ENCODE measurements around the gene HMOX1. TPM values are rescaled to one million over a fixed set of nuclear protein-coding genes. Genes with fewer than 3 reads are reported as not detected.
A peak's percentile ranks its signal among the peaks of the same experiment; 100 is the strongest.

Gene HMOX1
- total RNA-seq, 1 experiment from 2014 or later: 26.4 TPM

GRCh38 chr22:35337932-35338331, 43.0 kb upstream of the HMOX1 start:
- no TSS peak for BruUV-seq (replicated peaks)
- DNase-seq (ENCODE audit: low read depth, low spot score) (no peak), ATAC-seq (peak; percentile 75)
- no peak overlapping the region for H3K4me2 ChIP-seq (ENCODE audit: low read length)
- intact Hi-C loops (cut with micrococcal nuclease): no loop called here
- no peaks in the 10 kb centered on the region for H3K27me3 ChIP-seq (ENCODE audit: insufficient read depth, low read length)
- H2AFZ ChIP-seq (ENCODE audit: low read depth, low read length, poor library complexity, severe bottlenecking): no peak overlapping the region
- ChIA-PET RAD21 (ENCODE audit: low non-redundant PET in 1 of 2, low total read pairs in 2 of 2, uncharacterized antibody in 2 of 2, unreplicated experiment in 2 of 2) (no interaction called here), POLR2A (no interaction called here), CTCF (no interaction called here)
- TF ChIP-seq EZH2 (IDR thresholded peaks at IDR 0.05): no peak
- TF ChIP-seq ZFX (IDR thresholded peaks at IDR 0.05): no peak
- TF ChIP-seq MAX (IDR thresholded peaks at IDR 0.05): no peak
- no peak for TF ChIP-seq EZH2phosphoT487 (IDR thresholded peaks at IDR 0.05; ENCODE audit: borderline replicate concordance)
- no peak for TF ChIP-seq SIN3A (IDR thresholded peaks at IDR 0.05; ENCODE audit: low read depth)
- TF ChIP-seq, protein P1, sequence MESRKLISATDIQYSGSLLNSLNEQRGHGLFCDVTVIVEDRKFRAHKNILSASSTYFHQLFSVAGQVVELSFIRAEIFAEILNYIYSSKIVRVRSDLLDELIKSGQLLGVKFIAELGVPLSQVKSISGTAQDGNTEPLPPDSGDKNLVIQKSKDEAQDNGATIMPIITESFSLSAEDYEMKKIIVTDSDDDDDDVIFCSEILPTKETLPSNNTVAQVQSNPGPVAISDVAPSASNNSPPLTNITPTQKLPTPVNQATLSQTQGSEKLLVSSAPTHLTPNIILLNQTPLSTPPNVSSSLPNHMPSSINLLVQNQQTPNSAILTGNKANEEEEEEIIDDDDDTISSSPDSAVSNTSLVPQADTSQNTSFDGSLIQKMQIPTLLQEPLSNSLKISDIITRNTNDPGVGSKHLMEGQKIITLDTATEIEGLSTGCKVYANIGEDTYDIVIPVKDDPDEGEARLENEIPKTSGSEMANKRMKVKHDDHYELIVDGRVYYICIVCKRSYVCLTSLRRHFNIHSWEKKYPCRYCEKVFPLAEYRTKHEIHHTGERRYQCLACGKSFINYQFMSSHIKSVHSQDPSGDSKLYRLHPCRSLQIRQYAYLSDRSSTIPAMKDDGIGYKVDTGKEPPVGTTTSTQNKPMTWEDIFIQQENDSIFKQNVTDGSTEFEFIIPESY (IDR thresholded peaks at IDR 0.05; ENCODE audit: extremely low read depth, insufficient replicate concordance, low read length): no peak
- no peak for TF ChIP-seq POLR2AphosphoS5 (IDR thresholded peaks at IDR 0.05; ENCODE audit: low read depth, low read length)
- TF ChIP-seq POLR2A (IDR thresholded peaks at IDR 0.05; ENCODE audit: borderline replicate concordance, extremely low read depth, insufficient read depth, insufficient read length): no peak
- TF ChIP-seq ATF3 (IDR thresholded peaks at IDR 0.05): no peak
- no peak for TF ChIP-seq YY1 (IDR thresholded peaks at IDR 0.05; ENCODE audit: extremely low read depth, insufficient replicate concordance, low read depth, low read length)
- TF ChIP-seq REST (IDR thresholded peaks at IDR 0.05; ENCODE audit: low read depth): no peak
- TF ChIP-seq, protein P2, sequence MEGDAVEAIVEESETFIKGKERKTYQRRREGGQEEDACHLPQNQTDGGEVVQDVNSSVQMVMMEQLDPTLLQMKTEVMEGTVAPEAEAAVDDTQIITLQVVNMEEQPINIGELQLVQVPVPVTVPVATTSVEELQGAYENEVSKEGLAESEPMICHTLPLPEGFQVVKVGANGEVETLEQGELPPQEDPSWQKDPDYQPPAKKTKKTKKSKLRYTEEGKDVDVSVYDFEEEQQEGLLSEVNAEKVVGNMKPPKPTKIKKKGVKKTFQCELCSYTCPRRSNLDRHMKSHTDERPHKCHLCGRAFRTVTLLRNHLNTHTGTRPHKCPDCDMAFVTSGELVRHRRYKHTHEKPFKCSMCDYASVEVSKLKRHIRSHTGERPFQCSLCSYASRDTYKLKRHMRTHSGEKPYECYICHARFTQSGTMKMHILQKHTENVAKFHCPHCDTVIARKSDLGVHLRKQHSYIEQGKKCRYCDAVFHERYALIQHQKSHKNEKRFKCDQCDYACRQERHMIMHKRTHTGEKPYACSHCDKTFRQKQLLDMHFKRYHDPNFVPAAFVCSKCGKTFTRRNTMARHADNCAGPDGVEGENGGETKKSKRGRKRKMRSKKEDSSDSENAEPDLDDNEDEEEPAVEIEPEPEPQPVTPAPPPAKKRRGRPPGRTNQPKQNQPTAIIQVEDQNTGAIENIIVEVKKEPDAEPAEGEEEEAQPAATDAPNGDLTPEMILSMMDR (IDR thresholded peaks at IDR 0.05 in 2 of 3, conservative IDR thresholded peaks at IDR 0.05 in 1 of 3; ENCODE audit: borderline replicate concordance in 1 of 3, insufficient read depth in 1 of 3, low read depth in 2 of 3, low read length in 2 of 3): peak in 2 of 3 experiments; percentile 11 to 31; a peak in 3 of 6 replicates
- no peak for TF ChIP-seq ELF1 (IDR thresholded peaks at IDR 0.05; ENCODE audit: borderline replicate concordance, low read depth)
- TF ChIP-seq RAD21 (IDR thresholded peaks at IDR 0.05; ENCODE audit: low read depth): peak; percentile 29; the same call in 1 of the 2 replicates
- TF ChIP-seq SP1 (IDR thresholded peaks at IDR 0.05; ENCODE audit: low read depth): no peak
- no peak for TF ChIP-seq ZNF274 (IDR thresholded peaks at IDR 0.05; ENCODE audit: low read depth, low read length)
- TF ChIP-seq FOSL1 (IDR thresholded peaks at IDR 0.05; ENCODE audit: low read depth): no peak
- H4K20me1 ChIP-seq (ENCODE audit: insufficient read depth): no peaks in the 10 kb centered on the region
- H3K27ac ChIP-seq (ENCODE audit: low read depth, low read length): no peak overlapping the region
- no peak overlapping the region for H3K4me3 ChIP-seq (replicated peaks in 1 of 2; ENCODE audit: low read depth in 1 of 2, low read length in 2 of 2)
- H3K9ac ChIP-seq (ENCODE audit: low read length): no peak overlapping the region
- H3K9me3 ChIP-seq (ENCODE audit: control insufficient read depth in 1 of 2, insufficient read depth in 1 of 2, low read depth in 1 of 2, low read length in 2 of 2): peaks cover 0 to 1% of the 10 kb centered on the region in 2 experiments; a peak in 1 of 4 replicates
- H3K4me1 ChIP-seq (ENCODE audit: control insufficient read depth in 1 of 2, insufficient read depth in 2 of 2, low read length in 2 of 2): no peaks in the 10 kb centered on the region
- H3K36me3 ChIP-seq (ENCODE audit: control insufficient read depth in 1 of 2, insufficient read depth in 2 of 2, low read length in 2 of 2): no peaks in the 10 kb centered on the region; a peak in 1 of 4 replicates
- no peaks in the 10 kb centered on the region for H3K9me2 ChIP-seq (ENCODE audit: insufficient read depth)
- H3K79me2 ChIP-seq (ENCODE audit: insufficient read depth, low read length): no peaks in the 10 kb centered on the region

Measured in HCT116 (cell line).